ENCODE results near the gene GTF2F2.
A peak's percentile ranks its signal among the peaks of the same experiment; 100 is the strongest.

Gene GTF2F2

GRCh38 chr13:45305079-45305478, 184.8 kb downstream of the GTF2F2 start:
- DNase-seq = no peak

- no peak for DNase-seq
These were observed 186.7 kb downstream of the GTF2F2 start for GRCh38 chr13:45306966-45307365.

GRCh38 chr13:45310341-45311131, 190.2 kb downstream of the GTF2F2 start:
- no peak for DNase-seq

GRCh38 chr13:45314822-45315221, 194.5 kb downstream of the GTF2F2 start:
- no peak for DNase-seq

GRCh38 chr13:45315520-45316167, 195.3 kb downstream of the GTF2F2 start:
- DNase-seq = no peak

GRCh38 chr13:45316338-45316737, 196.0 kb downstream of the GTF2F2 start:
- DNase-seq = no peak

GRCh38 chr13:45316996-45317395, 196.7 kb downstream of the GTF2F2 start:
- DNase-seq = no peak

- DNase-seq = peak; percentile 52 to 66 (median 62)
These were observed 200.7 kb downstream of the GTF2F2 start for GRCh38 chr13:45320876-45321629.

- DNase-seq = peak; percentile 82 to 91 (median 88)
These were observed 205.5 kb downstream of the GTF2F2 start for GRCh38 chr13:45325806-45326205.

- peak; percentile 40 to 64 (median 41) for DNase-seq
These were observed 207.1 kb downstream of the GTF2F2 start for GRCh38 chr13:45327253-45327955.

GRCh38 chr13:45328661-45329111, 208.4 kb downstream of the GTF2F2 start:
- DNase-seq = no peak

- DNase-seq = no peak
These were observed 210.9 kb downstream of the GTF2F2 start for GRCh38 chr13:45331123-45331619.

- DNase-seq = peak in 1 of 3 donors; percentile 21
These were observed 211.4 kb downstream of the GTF2F2 start for GRCh38 chr13:45331692-45332035.

GRCh38 chr13:45332036-45332830, 211.9 kb downstream of the GTF2F2 start:
- DNase-seq = peak; percentile 59 to 78 (median 75)

GRCh38 chr13:45332831-45333219, 212.5 kb downstream of the GTF2F2 start:
- no peak for DNase-seq

- DNase-seq = no peak
These were observed 213.1 kb downstream of the GTF2F2 start for GRCh38 chr13:45333251-45333976.

All from suppressor macrophage treated with lipopolysaccharide for 1 hour (primary cell).